AG09309 (cell line): ENCODE data around the gene TTC28.

ENCODE experiments used
- DNase-seq: peaks from one replicate; pipeline ENCODE4 v3.0.0-alpha.2; 2010; ENCODE audit warnings: low read depth
- H3K4me3 ChIP-seq: 2 replicates; pipeline ENCODE4 v1.5.1; 2011; ENCODE audit warnings: mild to moderate bottlenecking, low read depth, low read length, moderate library complexity; ENCODE audit not compliant: control insufficient read depth
- CTCF ChIP-seq: IDR thresholded peaks from 2 replicates; pipeline ENCODE4 v1.5.1; 2011; ENCODE audit warnings: mild to moderate bottlenecking, low read depth, low read length, inconsistent platforms; ENCODE audit not compliant: insufficient read depth, control insufficient read depth; ENCODE audit errors: missing control alignments

TTC28 gene

GRCh38 chr22:28132466-28132865, 547.2 kb downstream of the TTC28 start:
- no peak overlapping the region for H3K4me3 ChIP-seq
- TF ChIP-seq CTCF: no peak
- no peak for DNase-seq

- TF ChIP-seq CTCF: no peak
- H3K4me3 ChIP-seq: no peak overlapping the region
- DNase-seq: no peak
Measured at GRCh38 chr22:28129319-28129962, 550.2 kb downstream of the TTC28 start.

- DNase-seq: no peak
- TF ChIP-seq CTCF: no peak
Measured at GRCh38 chr22:28128827-28129226, 550.8 kb downstream of the TTC28 start.

GRCh38 chr22:28125799-28126198, 553.8 kb downstream of the TTC28 start:
- TF ChIP-seq CTCF: no peak
- H3K4me3 ChIP-seq: no peak overlapping the region
- no peak for DNase-seq

More at GRCh38 chr22:28128827-28129226, 550.8 kb downstream of the TTC28 start:
- no peak overlapping the region for H3K4me3 ChIP-seq

- TF ChIP-seq CTCF: no peak
- no peak for DNase-seq
Measured at GRCh38 chr22:28123989-28124766, 555.5 kb downstream of the TTC28 start.

GRCh38 chr22:28120691-28121592, 558.7 kb downstream of the TTC28 start:
- TF ChIP-seq CTCF: no peak
- DNase-seq: no peak
- H3K4me3 ChIP-seq: no peak overlapping the region

More at GRCh38 chr22:28123989-28124766, 555.5 kb downstream of the TTC28 start:
- no peak overlapping the region for H3K4me3 ChIP-seq
